GM21367 (cell line): ENCODE data around the gene TRIM23.
A peak's percentile ranks its signal among the peaks of the same experiment; 100 is the strongest.

Experiments used
- ATAC-seq: cut with Tn5 transposase; IDR thresholded peaks from one replicate; pipeline ENCODE4 v1.9.1; 2021; ENCODE audit not compliant: unreplicated experiment

Gene TRIM23

DNA sequence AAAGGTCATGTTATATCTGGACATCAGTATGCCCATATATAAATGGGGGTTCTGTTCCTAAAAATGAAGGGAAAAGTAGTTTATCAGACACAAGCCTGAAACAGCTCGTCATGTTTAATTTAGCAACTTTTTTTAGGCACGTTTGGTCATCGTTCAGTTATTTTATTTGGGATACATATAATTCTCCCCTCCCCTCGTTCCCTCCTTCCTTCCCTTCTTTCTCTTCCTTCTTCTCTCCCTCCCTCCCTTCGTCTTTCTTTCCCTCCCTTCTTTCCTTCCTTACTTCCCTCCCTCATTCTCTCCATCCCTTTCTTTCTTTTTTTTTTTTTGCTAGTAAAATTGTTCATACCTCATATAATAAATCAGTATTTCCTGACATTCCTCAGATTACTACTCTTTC lies 57.6 kb downstream of the TRIM23 start:
- no peak for ATAC-seq

DNA sequence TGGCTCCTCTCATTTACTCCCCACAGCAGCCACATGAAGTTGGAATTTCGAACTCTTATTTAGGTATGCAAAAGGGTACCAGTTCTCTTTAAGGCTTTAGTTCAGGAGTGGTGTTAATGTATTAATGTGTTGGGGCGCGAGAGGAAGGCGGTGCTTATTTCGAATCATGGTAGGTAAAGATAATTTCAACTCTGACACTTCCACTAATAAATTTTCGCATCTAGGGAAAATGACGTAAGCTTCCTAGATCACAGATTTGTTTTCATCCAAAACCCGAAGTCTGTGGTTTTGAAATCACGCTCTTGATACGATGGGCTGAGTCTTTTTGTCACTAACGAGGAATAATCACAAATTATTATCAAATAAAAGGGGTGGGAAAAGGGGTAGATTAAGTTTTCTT lies 60.4 kb downstream of the TRIM23 start:
- no peak for ATAC-seq

DNA sequence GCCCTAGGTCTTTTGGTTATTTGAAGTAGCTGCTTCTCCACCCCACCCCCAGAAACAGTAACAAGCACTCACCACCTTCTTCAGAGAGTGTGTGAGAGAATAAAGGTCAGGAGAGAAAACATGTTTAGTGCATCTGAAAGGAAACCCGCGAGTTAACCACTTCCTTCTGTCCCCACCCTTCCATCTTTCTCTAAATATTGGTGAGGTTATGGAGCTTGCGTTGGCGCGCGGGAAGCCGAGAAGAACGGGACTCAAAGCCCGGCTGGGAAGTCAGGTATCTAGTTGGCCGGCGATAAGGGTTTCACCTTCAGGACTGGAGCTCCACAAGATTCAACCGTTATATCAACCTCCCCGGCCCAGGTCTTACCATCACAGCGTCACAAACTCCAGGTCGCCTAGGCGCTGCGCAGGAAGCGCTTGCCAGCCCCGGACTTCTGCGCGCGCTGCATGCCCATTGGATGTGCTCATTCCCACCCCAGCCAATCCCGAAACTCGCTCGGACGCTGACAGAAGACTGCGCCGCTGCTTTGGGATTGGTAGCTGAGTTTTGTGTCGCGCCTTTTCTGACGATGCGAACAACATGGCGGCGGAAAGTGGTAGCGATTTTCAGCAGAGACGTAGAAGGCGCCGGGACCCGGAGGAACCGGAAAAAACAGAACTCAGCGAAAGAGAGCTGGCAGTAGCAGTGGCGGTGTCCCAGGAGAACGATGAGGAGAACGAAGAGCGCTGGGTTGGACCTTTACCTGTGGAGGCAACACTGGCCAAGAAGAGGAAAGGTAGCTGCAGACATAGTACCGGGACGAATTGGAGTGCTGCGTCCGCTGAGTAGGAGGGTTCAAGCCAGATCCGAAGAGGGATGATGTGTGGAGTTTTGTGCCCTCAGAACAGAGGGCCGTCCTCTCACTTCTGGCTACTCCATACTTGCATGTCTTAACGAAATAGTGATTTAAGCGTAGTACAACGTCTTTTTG lies 61.1 kb downstream of the TRIM23 start, which contains the start of the genes CENPK and PPWD1:
CENPK (minus strand) TSS at position 438 of the 971 bp plus-strand sequence. CDS start 8,261 bp downstream, outside the sequence.
PPWD1 (plus strand) TSS at position 566 of the 971 bp plus-strand sequence; CDS start at position 581, 15 bp downstream.
- peak; percentile 97 for ATAC-seq

DNA sequence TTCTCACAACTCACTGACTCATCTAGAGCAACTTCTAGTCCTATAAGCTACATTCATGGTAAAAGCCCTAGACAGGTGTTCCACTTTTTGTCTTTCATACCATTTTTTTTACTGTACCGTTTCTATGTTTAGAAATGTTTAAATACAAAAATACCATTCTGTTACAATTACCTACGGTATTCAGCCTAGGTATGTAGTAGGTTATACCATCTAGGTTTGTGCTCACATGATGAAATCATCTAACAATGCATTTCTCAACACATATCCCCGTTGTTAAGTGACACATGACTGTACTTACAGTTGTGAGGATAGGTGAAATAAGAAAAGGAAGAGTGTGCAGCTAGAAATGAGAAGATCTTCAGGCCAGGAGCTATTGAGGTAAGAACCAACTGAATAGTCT lies 67.4 kb downstream of the TRIM23 start:
- ATAC-seq, result no peak

GRCh38 chr5:65556181-65556580 lies 68.0 kb downstream of the TRIM23 start:
- no peak for ATAC-seq

- no peak for ATAC-seq
These were observed 68.8 kb downstream of the TRIM23 start for GRCh38 chr5:65555287-65555686.

GRCh38 chr5:65553941-65554340 lies 70.2 kb downstream of the TRIM23 start:
- no peak for ATAC-seq

DNA sequence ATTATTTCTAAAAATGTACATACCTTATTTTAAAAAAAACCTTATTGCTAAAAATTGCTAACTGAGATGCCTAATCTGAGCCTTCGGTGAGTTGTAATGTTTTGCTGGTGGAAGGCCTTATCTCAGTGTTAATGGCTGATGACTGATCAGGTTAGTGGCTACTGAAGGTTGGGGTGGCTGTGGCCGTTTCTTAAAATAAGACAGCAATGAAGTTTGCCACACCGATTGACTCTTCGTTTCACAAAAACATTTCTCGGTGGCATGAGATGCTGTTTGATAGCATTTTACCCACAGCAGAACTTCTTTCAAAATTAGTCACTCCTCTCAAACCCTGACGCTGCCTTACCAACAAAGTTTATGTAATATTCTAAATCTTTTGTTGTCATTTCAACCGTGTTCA lies 75.9 kb downstream of the TRIM23 start:
- ATAC-seq, result no peak

DNA sequence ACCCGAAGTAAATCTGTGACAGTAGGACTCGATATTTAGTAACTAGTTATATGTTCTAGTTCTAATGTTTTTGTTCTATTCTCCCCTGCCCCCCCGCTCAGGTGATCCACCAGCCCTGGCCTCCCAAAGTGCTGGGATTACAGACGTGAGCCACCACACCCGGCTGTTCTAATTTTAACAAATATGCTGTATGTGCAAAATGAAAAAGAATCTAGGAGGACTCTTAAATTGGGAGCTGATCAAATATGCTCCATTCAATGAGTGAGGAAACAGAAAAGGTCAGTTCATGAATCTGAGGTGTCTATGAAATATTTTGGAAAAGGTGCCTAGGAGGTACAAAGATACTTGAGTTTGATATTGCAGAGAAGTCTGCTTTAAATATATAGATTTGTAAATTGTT lies 78.0 kb downstream of the TRIM23 start:
- no peak for ATAC-seq

- ATAC-seq, result no peak
These were observed 79.7 kb downstream of the TRIM23 start for GRCh38 chr5:65544473-65544872.

DNA sequence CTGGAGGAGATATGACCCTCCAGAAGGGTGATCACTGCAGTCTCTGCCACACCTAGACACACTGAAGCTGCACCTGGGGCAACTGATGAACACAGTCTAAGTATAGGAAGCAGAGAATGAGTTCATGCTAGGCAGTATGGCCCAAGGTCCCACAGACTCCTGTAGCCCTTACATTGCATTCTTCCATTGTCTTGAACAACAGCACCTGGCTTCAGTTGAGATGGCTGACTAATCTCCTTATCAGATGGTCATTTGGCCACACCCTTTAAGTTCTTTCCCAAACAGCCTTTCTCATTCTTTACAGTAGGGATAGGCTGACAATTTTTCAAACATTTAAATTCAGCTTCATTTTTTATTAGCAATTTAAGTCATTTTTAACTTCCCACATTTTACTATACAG lies 84.3 kb downstream of the TRIM23 start:
- ATAC-seq, result no peak
